Mucosa of descending colon (tissue), 3 donors: ENCODE results near the gene ATG2B. TPM values are rescaled to one million over a fixed set of nuclear protein-coding genes. Genes with fewer than 3 reads are reported as not detected.
A peak's percentile ranks its signal among the peaks of the same experiment; 100 is the strongest.

Experiments used
- ATAC-seq: fragments of 200-7000 bp; cut with Tn5 transposase; one replicate; pipeline ENCODE4 v1.9.1; 2020; ENCODE audit warnings: mild to moderate bottlenecking, moderate library complexity
- DNase-seq, 3 donors: peaks; one replicate each; pipeline ENCODE4 v3.0.0-alpha.2; 2020
- H3K36me3 ChIP-seq: fragments of 200-600 bp; one replicate; pipeline ENCODE4 v1.8.0; 2021; ENCODE audit warnings: low read depth, mild to moderate bottlenecking
- H3K4me1 ChIP-seq: fragments of 200-600 bp; one replicate; pipeline ENCODE4 v1.8.0; 2021; ENCODE audit warnings: low read depth, mild to moderate bottlenecking
- H3K4me3 ChIP-seq: fragments of 200-600 bp; one replicate; pipeline ENCODE4 v1.8.0; 2021; ENCODE audit warnings: mild to moderate bottlenecking
- H3K9me3 ChIP-seq: fragments of 200-600 bp; one replicate; pipeline ENCODE4 v1.8.0; 2021; ENCODE audit warnings: mild to moderate bottlenecking
- CTCF ChIP-seq: fragments of 200-600 bp; IDR thresholded peaks from one replicate; pipeline ENCODE4 v1.8.0; 2022; ENCODE audit warnings: antibody characterized with exemption, mild to moderate bottlenecking
- intact Hi-C, 2 donors: fragments of 100-400 bp; cut with DNase I in 1 of 2; cut with micrococcal nuclease in 1 of 2; formaldehyde crosslinking; loops; one replicate each; pipeline versions ENCODE4 v1.11.0 to v1.11.1; 2022; cut with DNase I, micrococcal nuclease
- total RNA-seq, 3 donors: library from RNA; stranded (reverse); fragmentation: NEBNext Ultra II Directional in 2 of 3; extraction: Animal tissue kit (Norgen Biotek cat#: 25700) in 2 of 3; gene quantifications; one replicate each; pipeline versions ENCODE4 v1.2.1 to v1.2.4, GENCODE V29; 2021 to 2023
- donor health status: DM: no; HTN: no; CAD: no; lungs with moderate emphysema.
- donor health status: DM: no; HTN: no; CAD: no.
- donor health status: DM: no; HTN: yes; CAD: no.

ATG2B gene
- total RNA-seq, 3 donors from 2014 or later, result 22.1 to 35.9 (median 24.2) TPM

- Histone ChIP-seq H3K36me3 (no peaks in the 10 kb centered on the region), H3K4me3 (no peak overlapping the region), H3K4me1 (peaks cover 4% of the 10 kb centered on the region), H3K9me3 (peaks cover 10% of the 10 kb centered on the region)
- ATAC-seq (no peak), DNase-seq (no peak)
- intact Hi-C loops, result loop anchor here in 1 of 2 donors (2.0 kb wide), 1 partner anchor 171 kb away; no protein-coding TSS in a partner anchor
- TF ChIP-seq CTCF, result no peak
Observed at GRCh38 chr14:96273629-96274028, 89.5 kb downstream of the ATG2B start.

GRCh38 chr14:96272777-96273473, 90.2 kb downstream of the ATG2B start:
- ATAC-seq (no peak), DNase-seq (no peak)
- TF ChIP-seq CTCF, result no peak
- H3K36me3 ChIP-seq, result no peaks in the 10 kb centered on the region
- peaks cover 4% of the 10 kb centered on the region for H3K4me1 ChIP-seq
- peaks cover 6% of the 10 kb centered on the region for H3K9me3 ChIP-seq
- intact Hi-C loops, result no loop called here
- no peak overlapping the region for H3K4me3 ChIP-seq

GRCh38 chr14:96271421-96271762, 91.7 kb downstream of the ATG2B start:
- Histone ChIP-seq H3K4me1 (peaks cover 4% of the 10 kb centered on the region), H3K4me3 (no peak overlapping the region), H3K9me3 (peaks cover 2% of the 10 kb centered on the region), H3K36me3 (no peaks in the 10 kb centered on the region)
- ATAC-seq, result peak; percentile 67
- intact Hi-C loops, result no loop called here
- TF ChIP-seq CTCF, result no peak
- no peak for DNase-seq

- peaks cover 4% of the 10 kb centered on the region for H3K4me1 ChIP-seq
- ATAC-seq (no peak), DNase-seq (no peak)
- peaks cover 2% of the 10 kb centered on the region for H3K9me3 ChIP-seq
- no peaks in the 10 kb centered on the region for H3K36me3 ChIP-seq
- no peak overlapping the region for H3K4me3 ChIP-seq
- TF ChIP-seq CTCF, result no peak
- intact Hi-C loops, result no loop called here
Observed at GRCh38 chr14:96270565-96271420, 92.3 kb downstream of the ATG2B start.

GRCh38 chr14:96269359-96269710, 93.8 kb downstream of the ATG2B start:
- no peak for ATAC-seq

More at GRCh38 chr14:96269359-96269710, 93.8 kb downstream of the ATG2B start:
- H3K4me1 ChIP-seq, result no peaks in the 10 kb centered on the region
- peaks cover 2% of the 10 kb centered on the region for H3K9me3 ChIP-seq
- no peak for DNase-seq
- H3K36me3 ChIP-seq, result no peaks in the 10 kb centered on the region
- H3K4me3 ChIP-seq, result no peak overlapping the region
- TF ChIP-seq CTCF, result no peak
- intact Hi-C loops, result no loop called here
